ENCODE results near the gene ABCB1.

ABCB1 gene

DNA sequence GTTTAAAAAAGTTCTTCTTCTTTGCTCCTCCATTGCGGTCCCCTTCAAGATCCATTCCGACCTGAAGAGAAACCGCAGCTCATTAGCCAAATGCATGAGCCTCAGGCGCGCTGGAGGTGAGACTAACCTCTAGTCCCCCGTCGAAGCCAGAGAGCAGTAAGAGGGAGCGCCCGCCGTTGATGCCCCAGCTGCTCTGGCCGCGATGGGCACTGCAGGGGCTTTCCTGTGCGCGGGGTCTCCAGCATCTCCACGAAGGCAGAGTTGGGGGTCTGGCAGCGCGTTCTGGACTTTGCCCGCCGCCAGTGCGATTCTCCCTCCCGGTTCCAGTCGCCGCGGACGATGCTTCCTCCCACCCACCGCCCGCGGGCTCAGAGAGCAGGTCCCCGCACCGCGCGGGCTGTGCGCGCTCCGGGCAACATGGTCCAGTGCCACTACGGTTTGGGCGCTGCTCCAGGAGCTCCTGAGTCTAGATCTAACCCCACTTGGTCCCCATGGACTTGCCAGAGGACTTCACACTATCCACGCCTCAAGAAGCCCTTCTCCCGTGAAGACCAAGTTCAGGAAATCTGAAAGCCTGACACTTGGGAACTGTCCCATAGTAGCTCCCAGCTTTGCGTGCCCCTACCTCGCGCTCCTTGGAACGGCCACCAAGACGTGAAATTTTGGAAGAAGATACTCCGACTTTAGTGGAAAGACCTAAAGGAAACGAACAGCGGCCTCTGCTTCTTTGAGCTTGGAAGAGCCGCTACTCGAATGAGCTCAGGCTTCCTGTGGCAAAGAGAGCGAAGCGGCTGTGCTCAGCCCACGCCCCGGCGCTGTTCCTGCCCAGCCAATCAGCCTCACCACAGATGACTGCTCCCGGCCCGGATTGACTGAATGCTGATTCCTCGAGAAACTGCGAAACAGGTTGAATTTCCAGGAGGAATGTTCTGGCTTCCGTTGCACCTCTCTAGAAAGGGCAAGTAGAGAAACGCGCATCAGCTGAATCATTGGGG, at the start of gene ABCB1:
Gene ABCB1 (minus strand): TSS at position 755 of the 995 bp plus-strand sequence. CDS start 700 bp downstream, at position 55.
- Histone ChIP-seq H3K9ac (ENCODE audit: low read length) (peak within 1 kb of the TSS; percentile 65), H3F3A (ENCODE audit: insufficient read depth, low read length) (0 out of 2 replicates have a peak, but pooled peaks cover 5% of the 10 kb centered on the region), H4K20me1 (ENCODE audit: insufficient read depth, low read length) (no peaks in the 10 kb centered on the region), H3K9me2 (ENCODE audit: low read depth, low read length) (no peaks in the 10 kb centered on the region), H3K79me2 (ENCODE audit: insufficient read depth, low read length) (no peaks in the 10 kb centered on the region), H3K36me3 (ENCODE audit: insufficient read depth, low read length) (no peaks in the 10 kb centered on the region), H3K4me3 (ENCODE audit: low read depth, low read length, poor library complexity, severe bottlenecking) (peak within 1 kb of the TSS; percentile 70), H3K27me3 (ENCODE audit: insufficient read depth, low read length) (no peaks in the 10 kb centered on the region), H3K4me2 (ENCODE audit: low read length) (peak within 1 kb of the TSS; percentile 94), H3K4me1 (ENCODE audit: insufficient read depth, low read length, severe bottlenecking) (peaks cover 52% of the 10 kb centered on the region), H2AFZ (ENCODE audit: low read length) (0 out of 2 replicates have a peak within 1 kb of the TSS, but pooled peaks have one; percentile 9), H3K9me3 (ENCODE audit: low read length) (no peaks in the 10 kb centered on the region), H3K27ac (ENCODE audit: low read depth, low read length, poor library complexity, severe bottlenecking) (peak within 1 kb of the TSS; percentile 26)
- TF ChIP-seq, protein P1, sequence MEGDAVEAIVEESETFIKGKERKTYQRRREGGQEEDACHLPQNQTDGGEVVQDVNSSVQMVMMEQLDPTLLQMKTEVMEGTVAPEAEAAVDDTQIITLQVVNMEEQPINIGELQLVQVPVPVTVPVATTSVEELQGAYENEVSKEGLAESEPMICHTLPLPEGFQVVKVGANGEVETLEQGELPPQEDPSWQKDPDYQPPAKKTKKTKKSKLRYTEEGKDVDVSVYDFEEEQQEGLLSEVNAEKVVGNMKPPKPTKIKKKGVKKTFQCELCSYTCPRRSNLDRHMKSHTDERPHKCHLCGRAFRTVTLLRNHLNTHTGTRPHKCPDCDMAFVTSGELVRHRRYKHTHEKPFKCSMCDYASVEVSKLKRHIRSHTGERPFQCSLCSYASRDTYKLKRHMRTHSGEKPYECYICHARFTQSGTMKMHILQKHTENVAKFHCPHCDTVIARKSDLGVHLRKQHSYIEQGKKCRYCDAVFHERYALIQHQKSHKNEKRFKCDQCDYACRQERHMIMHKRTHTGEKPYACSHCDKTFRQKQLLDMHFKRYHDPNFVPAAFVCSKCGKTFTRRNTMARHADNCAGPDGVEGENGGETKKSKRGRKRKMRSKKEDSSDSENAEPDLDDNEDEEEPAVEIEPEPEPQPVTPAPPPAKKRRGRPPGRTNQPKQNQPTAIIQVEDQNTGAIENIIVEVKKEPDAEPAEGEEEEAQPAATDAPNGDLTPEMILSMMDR (IDR thresholded peaks at IDR 0.05; ENCODE audit: low read length): peak; percentile 17; the same call in 1 of the 2 replicates
- no peak for TF ChIP-seq EZH2 (IDR thresholded peaks at IDR 0.05; ENCODE audit: borderline replicate concordance, low read length)

DNA sequence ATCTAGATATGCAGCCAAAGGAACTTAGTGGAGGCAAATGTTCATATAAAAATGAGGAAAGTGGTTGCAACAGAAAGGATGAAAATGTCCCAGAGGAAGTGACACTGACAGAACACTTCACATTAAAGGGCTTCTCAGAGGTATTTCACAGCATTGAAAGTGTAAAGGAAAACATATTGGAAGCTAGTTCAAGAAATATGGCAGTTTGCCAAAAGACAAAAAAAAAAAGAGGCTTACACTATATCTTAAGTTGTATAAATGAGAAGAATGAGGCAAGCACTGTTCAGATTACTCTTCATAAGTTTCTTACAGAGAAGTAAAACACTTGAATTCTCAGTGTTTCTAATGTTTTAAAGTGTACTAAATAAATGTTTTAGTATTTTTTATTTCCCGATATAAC, 47.6 kb upstream of the ABCB1 start:
- H3K79me2 ChIP-seq (ENCODE audit: insufficient read depth, low read length): no peaks in the 10 kb centered on the region

DNA sequence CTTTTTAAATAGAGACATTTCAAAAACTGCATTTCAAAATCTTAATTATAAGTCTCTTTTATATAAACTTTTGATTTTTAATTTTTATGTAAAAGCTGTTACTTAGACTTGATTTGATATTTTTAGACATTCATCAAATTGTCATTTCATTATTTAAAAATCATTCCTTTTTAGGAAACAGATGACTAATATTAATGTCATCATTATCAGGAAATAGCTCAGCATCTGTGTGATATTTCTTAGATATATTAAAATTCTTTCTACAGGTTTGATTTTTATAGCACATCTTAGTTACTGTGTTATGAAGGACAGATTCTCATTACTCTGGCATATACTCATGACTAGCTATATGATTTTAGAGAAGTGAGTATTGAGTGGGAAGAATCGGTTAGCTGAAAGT, 44.8 kb upstream of the ABCB1 start:
- Histone ChIP-seq H3K79me2 (ENCODE audit: insufficient read depth, low read length) (no peaks in the 10 kb centered on the region), H3K9me3 (ENCODE audit: low read length) (no peaks in the 10 kb centered on the region), H3K4me1 (ENCODE audit: insufficient read depth, low read length, severe bottlenecking) (no peaks in the 10 kb centered on the region), H3K36me3 (ENCODE audit: insufficient read depth, low read length) (no peaks in the 10 kb centered on the region), H3K27ac (ENCODE audit: low read depth, low read length, poor library complexity, severe bottlenecking) (no peak overlapping the region), H3K4me3 (ENCODE audit: low read depth, low read length, poor library complexity, severe bottlenecking) (no peak overlapping the region), H4K20me1 (ENCODE audit: insufficient read depth, low read length) (no peaks in the 10 kb centered on the region), H3K27me3 (ENCODE audit: insufficient read depth, low read length) (no peaks in the 10 kb centered on the region), H3K4me2 (ENCODE audit: low read length) (no peak overlapping the region), H3K9ac (ENCODE audit: low read length) (no peak overlapping the region), H2AFZ (ENCODE audit: low read length) (no peak overlapping the region), H3K9me2 (ENCODE audit: low read depth, low read length) (no peaks in the 10 kb centered on the region), H3F3A (ENCODE audit: insufficient read depth, low read length) (no peaks in the 10 kb centered on the region)
- TF ChIP-seq, protein P1 (IDR thresholded peaks at IDR 0.05; ENCODE audit: low read length): no peak
- TF ChIP-seq EZH2 (IDR thresholded peaks at IDR 0.05; ENCODE audit: borderline replicate concordance, low read length): no peak

More for the DNA sequence above, 47.6 kb upstream of the ABCB1 start:
- Histone ChIP-seq H2AFZ (ENCODE audit: low read length) (no peak overlapping the region), H3F3A (ENCODE audit: insufficient read depth, low read length) (no peaks in the 10 kb centered on the region), H3K4me1 (ENCODE audit: insufficient read depth, low read length, severe bottlenecking) (no peaks in the 10 kb centered on the region), H3K27me3 (ENCODE audit: insufficient read depth, low read length) (no peaks in the 10 kb centered on the region), H3K9me3 (ENCODE audit: low read length) (no peaks in the 10 kb centered on the region), H3K27ac (ENCODE audit: low read depth, low read length, poor library complexity, severe bottlenecking) (no peak overlapping the region), H4K20me1 (ENCODE audit: insufficient read depth, low read length) (no peaks in the 10 kb centered on the region), H3K4me2 (ENCODE audit: low read length) (no peak overlapping the region), H3K4me3 (ENCODE audit: low read depth, low read length, poor library complexity, severe bottlenecking) (no peak overlapping the region), H3K36me3 (ENCODE audit: insufficient read depth, low read length) (no peaks in the 10 kb centered on the region), H3K9ac (ENCODE audit: low read length) (no peak overlapping the region), H3K9me2 (ENCODE audit: low read depth, low read length) (no peaks in the 10 kb centered on the region)
- TF ChIP-seq EZH2 (IDR thresholded peaks at IDR 0.05; ENCODE audit: borderline replicate concordance, low read length): no peak
- TF ChIP-seq, protein P1 (IDR thresholded peaks at IDR 0.05; ENCODE audit: low read length): no peak
